IPS-NIHi11 (cell line): Measurements from ENCODE around the gene PTEN.

Source experiments
- DNase-seq: peaks from one replicate; pipeline ENCODE4 v3.0.0; 2012; ENCODE audit warnings: mixed read lengths, low spot score

PTEN gene

GRCh38 chr10:87921931-87922688, 58.7 kb downstream of the PTEN start:
- peak; percentile 12 for DNase-seq

DNA sequence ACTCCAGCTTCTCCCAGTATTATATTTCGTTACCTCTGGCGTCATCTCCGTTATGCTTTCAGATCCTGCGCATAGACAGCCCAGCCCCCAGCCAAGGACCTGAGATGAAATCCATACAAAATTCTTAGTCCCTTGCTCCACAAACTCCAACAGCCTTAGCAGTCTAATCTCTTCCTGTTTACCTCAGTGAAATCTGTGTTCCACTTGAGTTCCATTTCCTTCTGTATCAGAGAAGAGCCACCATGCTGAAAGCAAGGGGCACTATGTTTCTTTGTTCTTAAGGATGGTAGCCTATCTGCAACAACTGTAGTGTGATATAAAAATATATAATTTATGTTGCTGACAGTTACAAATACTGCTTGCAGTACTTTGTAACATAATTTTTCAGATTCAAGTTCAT, 59.8 kb downstream of the PTEN start:
- no peak for DNase-seq

- DNase-seq, result peak; percentile 12
Measured at GRCh38 chr10:87925570-87925969, 62.1 kb downstream of the PTEN start.

GRCh38 chr10:87927091-87927490, 63.7 kb downstream of the PTEN start:
- DNase-seq, result no peak

GRCh38 chr10:87928996-87929395, 65.6 kb downstream of the PTEN start:
- no peak for DNase-seq

DNA sequence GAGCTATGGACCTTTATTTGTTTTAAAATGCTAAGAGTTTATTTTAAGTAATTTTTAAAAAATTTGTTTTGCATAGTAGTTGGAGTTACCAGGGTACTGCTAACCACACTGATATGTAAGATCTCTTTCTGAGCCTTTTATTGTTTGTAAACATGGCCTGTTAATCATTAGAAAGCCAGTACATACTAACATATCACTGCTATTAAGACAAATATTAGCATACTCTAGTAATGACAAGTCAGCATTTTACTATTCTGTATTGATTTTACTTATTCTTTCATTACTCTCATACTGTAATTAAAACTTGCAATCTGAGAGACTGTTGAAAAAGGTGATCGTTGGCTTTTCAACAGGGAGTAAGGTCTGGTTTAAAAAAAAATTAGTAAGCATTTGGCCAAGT, 66.7 kb downstream of the PTEN start:
- no peak for DNase-seq

- DNase-seq, result no peak
Measured at GRCh38 chr10:87930934-87931835, 67.8 kb downstream of the PTEN start.

- DNase-seq, result no peak
Measured at GRCh38 chr10:87931836-87932230, 68.4 kb downstream of the PTEN start.

- DNase-seq, result no peak
Measured at GRCh38 chr10:87935290-87936141, 72.1 kb downstream of the PTEN start.

DNA sequence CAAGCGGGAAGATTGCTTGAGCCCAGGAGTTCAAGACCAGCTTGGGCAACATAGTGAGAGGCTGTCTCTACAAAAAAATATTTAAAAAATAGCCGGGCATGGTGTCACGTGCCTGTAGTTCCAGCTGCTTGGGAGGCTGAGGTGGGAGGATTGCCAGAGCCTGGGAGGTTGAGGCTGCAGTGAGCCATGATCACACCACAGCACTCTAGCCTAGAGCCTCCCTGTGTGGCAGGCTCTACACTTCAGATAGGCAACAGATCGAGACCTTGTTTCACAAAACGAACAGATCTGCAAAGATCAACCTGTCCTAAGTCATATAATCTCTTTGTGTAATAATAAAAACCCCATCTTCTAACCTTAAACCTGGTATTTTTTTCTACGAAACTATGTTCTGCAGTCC, 76.8 kb downstream of the PTEN start:
- no peak for DNase-seq

DNA sequence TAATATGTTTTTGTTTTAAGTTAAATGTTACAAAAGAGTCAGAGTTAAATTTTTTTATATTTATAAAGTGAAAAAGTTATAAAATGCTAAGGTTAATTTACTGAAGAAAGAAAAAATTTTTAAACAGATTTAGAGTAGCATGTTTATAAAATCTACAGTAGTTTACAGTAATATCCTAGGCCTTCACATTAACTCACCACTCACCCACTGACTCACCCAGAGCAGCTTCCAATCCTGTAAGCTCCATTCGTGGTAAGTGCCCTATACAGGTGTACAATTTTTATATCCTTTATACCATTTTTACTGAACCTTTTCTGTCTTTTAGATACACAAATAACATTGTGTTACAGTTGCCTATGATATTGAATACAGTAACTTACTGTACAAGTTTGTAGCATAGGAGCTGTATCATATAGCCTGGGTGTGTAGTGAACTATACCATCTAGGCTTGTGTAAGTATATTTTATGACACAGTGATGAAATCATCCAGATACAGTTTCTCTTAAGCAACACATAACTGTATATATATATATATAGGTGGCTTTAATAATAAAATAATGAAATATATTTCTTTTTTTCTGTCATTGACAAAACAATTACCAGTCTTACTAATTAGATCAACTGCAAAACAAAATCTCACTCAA, 79.6 kb downstream of the PTEN start:
- no peak for DNase-seq

GRCh38 chr10:87945984-87946383, 82.6 kb downstream of the PTEN start:
- DNase-seq, result no peak

DNA sequence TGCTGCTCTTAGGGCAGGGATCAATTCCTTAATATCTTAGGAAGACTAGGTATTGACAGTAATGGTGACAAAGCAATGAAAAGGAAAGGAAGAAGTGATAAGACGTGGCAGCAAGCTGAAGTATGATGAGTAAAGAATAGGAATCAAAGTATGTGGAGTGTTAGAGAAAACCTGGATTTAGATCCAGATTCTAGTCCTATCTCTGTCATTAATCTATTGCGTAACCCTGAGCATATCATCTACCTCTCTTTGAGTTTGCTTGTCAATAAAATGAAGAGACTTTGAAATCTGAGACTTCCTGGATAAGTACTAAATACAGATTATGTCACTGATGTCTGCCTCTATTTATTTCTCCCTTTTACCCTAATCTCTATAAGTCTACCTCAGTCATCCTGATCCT, 89.2 kb downstream of the PTEN start:
- DNase-seq, result no peak

- DNase-seq, result no peak
Measured at GRCh38 chr10:87956055-87956454, 92.6 kb downstream of the PTEN start.

- DNase-seq, result no peak
Measured at GRCh38 chr10:87957702-87958101, 94.3 kb downstream of the PTEN start.

GRCh38 chr10:87960230-87960629, 96.8 kb downstream of the PTEN start:
- no peak for DNase-seq

DNA sequence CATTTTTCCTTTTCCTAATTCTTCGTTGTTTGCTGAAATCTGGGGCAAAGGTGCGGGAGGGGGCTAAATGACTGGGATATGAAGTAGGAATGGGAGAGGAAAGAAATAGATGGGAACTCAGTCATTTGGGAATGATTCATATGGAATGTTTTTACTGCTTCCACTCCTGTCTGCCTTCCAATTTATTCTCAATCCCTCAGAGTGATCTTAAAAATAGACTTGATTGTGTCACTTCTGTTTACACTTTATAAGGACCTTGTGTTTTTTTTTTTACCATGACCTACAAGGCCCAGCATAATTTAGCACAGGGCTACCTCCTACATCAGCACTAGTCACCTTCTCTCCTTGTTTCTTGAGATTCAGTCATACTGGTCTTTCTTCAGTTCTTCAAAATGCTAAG, 97.9 kb downstream of the PTEN start:
- no peak for DNase-seq

- DNase-seq, result no peak
Measured at GRCh38 chr10:87966459-87966858, 103.0 kb downstream of the PTEN start.

GRCh38 chr10:87973635-87974034, 110.2 kb downstream of the PTEN start:
- no peak for DNase-seq

DNA sequence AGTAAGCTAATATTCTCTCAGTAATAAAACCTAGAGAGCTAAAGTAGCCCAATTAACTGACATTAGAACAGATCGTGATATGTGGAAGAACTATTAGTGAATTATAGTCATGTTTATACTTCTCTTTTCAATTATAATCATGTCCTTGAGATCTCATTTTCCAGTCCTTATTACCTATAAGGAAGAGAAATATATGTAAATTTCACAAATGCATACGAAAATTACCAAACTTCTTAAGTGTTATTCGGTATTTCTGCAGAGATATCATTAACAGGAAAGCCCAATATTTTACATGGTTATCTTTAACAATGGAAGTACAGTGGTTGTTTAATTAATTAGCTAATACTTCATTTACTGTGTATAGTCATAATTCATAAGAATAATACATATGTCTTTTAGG, 110.7 kb downstream of the PTEN start:
- no peak for DNase-seq

DNA sequence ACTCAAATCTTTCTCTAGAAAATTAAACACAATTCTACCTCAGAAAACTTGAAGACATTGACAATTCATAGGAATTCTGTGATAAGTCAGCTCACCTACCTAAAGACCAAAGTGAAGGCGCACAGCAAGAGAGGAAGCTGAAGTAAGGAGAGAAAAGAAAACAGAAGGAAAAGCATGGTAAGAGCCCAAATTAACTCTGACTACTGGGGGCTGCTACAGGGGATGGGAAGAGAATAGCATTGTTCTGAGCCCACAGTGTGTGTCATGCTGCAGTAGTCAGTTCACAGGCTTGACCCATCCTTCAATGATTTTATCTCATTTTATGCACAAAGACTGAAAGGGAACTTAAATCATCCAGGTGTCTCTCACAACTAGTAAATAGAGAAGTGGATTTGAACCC, 111.3 kb downstream of the PTEN start:
- no peak for DNase-seq
